ENCODE measurements around the gene ARHGAP31.

The ARHGAP31 gene

GRCh38 chr3:119329551-119329950, 35.4 kb downstream of the ARHGAP31 start:
- Histone ChIP-seq H4K20me1 (ENCODE audit: control insufficient read depth, insufficient read depth, low read depth, low read length) (no peaks in the 10 kb centered on the region), H3K27me3 (ENCODE audit: control insufficient read depth, low read length) (no peaks in the 10 kb centered on the region), H3K4me2 (ENCODE audit: low read length) (no peak overlapping the region), H3F3A (ENCODE audit: control insufficient read depth, insufficient read depth) (no peaks in the 10 kb centered on the region), H3K4me1 (ENCODE audit: control insufficient read depth, low read length) (no peaks in the 10 kb centered on the region), H3K36me3 (ENCODE audit: control insufficient read depth, low read length) (no peaks in the 10 kb centered on the region), H3K9me3 (ENCODE audit: control insufficient read depth, insufficient read depth, low read length) (no peaks in the 10 kb centered on the region), H3K27ac (ENCODE audit: low read depth, low read length) (no peak overlapping the region), H3K9me2 (replicated peaks; ENCODE audit: control insufficient read depth, low read length) (no peaks in the 10 kb centered on the region), H3K79me2 (ENCODE audit: control insufficient read depth, low read length) (no peaks in the 10 kb centered on the region), H3K4me3 (ENCODE audit: low read length) (no peak overlapping the region)
- TF ChIP-seq CTCF (IDR thresholded peaks at IDR 0.05; ENCODE audit: low read depth, low read length, poor library complexity, severe bottlenecking) (no peak), EZH2phosphoT487 (IDR thresholded peaks at IDR 0.05; ENCODE audit: borderline replicate concordance, low read length) (no peak)

GRCh38 chr3:119330181-119330580, 36.0 kb downstream of the ARHGAP31 start:
- no peaks in the 10 kb centered on the region for H3K36me3 ChIP-seq (ENCODE audit: control insufficient read depth, low read length)
- no peaks in the 10 kb centered on the region for H3K79me2 ChIP-seq (ENCODE audit: control insufficient read depth, low read length)
- TF ChIP-seq EZH2phosphoT487 (IDR thresholded peaks at IDR 0.05; ENCODE audit: borderline replicate concordance, low read length) (no peak), CTCF (IDR thresholded peaks at IDR 0.05; ENCODE audit: low read depth, low read length, poor library complexity, severe bottlenecking) (no peak)
- H3K9me2 ChIP-seq (replicated peaks; ENCODE audit: control insufficient read depth, low read length): no peaks in the 10 kb centered on the region
- H3K4me3 ChIP-seq (ENCODE audit: low read length): no peak overlapping the region
- no peaks in the 10 kb centered on the region for H3K27me3 ChIP-seq (ENCODE audit: control insufficient read depth, low read length)
- H4K20me1 ChIP-seq (ENCODE audit: control insufficient read depth, insufficient read depth, low read depth, low read length): no peaks in the 10 kb centered on the region
- H3K4me2 ChIP-seq (ENCODE audit: low read length): no peak overlapping the region
- H3K4me1 ChIP-seq (ENCODE audit: control insufficient read depth, low read length): no peaks in the 10 kb centered on the region
- no peaks in the 10 kb centered on the region for H3F3A ChIP-seq (ENCODE audit: control insufficient read depth, insufficient read depth)
- no peak overlapping the region for H3K27ac ChIP-seq (ENCODE audit: low read depth, low read length)
- no peaks in the 10 kb centered on the region for H3K9me3 ChIP-seq (ENCODE audit: control insufficient read depth, insufficient read depth, low read length)

GRCh38 chr3:119330858-119331257, 36.7 kb downstream of the ARHGAP31 start:
- H3K36me3 ChIP-seq (ENCODE audit: control insufficient read depth, low read length): no peaks in the 10 kb centered on the region
- no peak overlapping the region for H3K4me2 ChIP-seq (ENCODE audit: low read length)
- no peaks in the 10 kb centered on the region for H3K9me2 ChIP-seq (replicated peaks; ENCODE audit: control insufficient read depth, low read length)
- no peaks in the 10 kb centered on the region for H3F3A ChIP-seq (ENCODE audit: control insufficient read depth, insufficient read depth)
- TF ChIP-seq EZH2phosphoT487 (IDR thresholded peaks at IDR 0.05; ENCODE audit: borderline replicate concordance, low read length) (no peak), CTCF (IDR thresholded peaks at IDR 0.05; ENCODE audit: low read depth, low read length, poor library complexity, severe bottlenecking) (no peak)
- no peaks in the 10 kb centered on the region for H3K9me3 ChIP-seq (ENCODE audit: control insufficient read depth, insufficient read depth, low read length)
- H3K27me3 ChIP-seq (ENCODE audit: control insufficient read depth, low read length): no peaks in the 10 kb centered on the region
- no peaks in the 10 kb centered on the region for H3K79me2 ChIP-seq (ENCODE audit: control insufficient read depth, low read length)
- H3K27ac ChIP-seq (ENCODE audit: low read depth, low read length): no peak overlapping the region
- no peaks in the 10 kb centered on the region for H3K4me1 ChIP-seq (ENCODE audit: control insufficient read depth, low read length)
- no peaks in the 10 kb centered on the region for H4K20me1 ChIP-seq (ENCODE audit: control insufficient read depth, insufficient read depth, low read depth, low read length)
- no peak overlapping the region for H3K4me3 ChIP-seq (ENCODE audit: low read length)

GRCh38 chr3:119331661-119332060, 37.5 kb downstream of the ARHGAP31 start:
- Histone ChIP-seq H3K9me3 (ENCODE audit: control insufficient read depth, insufficient read depth, low read length) (no peaks in the 10 kb centered on the region), H3K27ac (ENCODE audit: low read depth, low read length) (no peak overlapping the region), H3K4me1 (ENCODE audit: control insufficient read depth, low read length) (no peaks in the 10 kb centered on the region), H3F3A (ENCODE audit: control insufficient read depth, insufficient read depth) (no peaks in the 10 kb centered on the region), H4K20me1 (ENCODE audit: control insufficient read depth, insufficient read depth, low read depth, low read length) (no peaks in the 10 kb centered on the region), H3K4me3 (ENCODE audit: low read length) (no peak overlapping the region), H3K79me2 (ENCODE audit: control insufficient read depth, low read length) (no peaks in the 10 kb centered on the region), H3K9me2 (replicated peaks; ENCODE audit: control insufficient read depth, low read length) (no peaks in the 10 kb centered on the region), H3K4me2 (ENCODE audit: low read length) (no peak overlapping the region), H3K27me3 (ENCODE audit: control insufficient read depth, low read length) (no peaks in the 10 kb centered on the region), H3K36me3 (ENCODE audit: control insufficient read depth, low read length) (no peaks in the 10 kb centered on the region)
- TF ChIP-seq CTCF (IDR thresholded peaks at IDR 0.05; ENCODE audit: low read depth, low read length, poor library complexity, severe bottlenecking): no peak
- TF ChIP-seq EZH2phosphoT487 (IDR thresholded peaks at IDR 0.05; ENCODE audit: borderline replicate concordance, low read length): no peak
